Trophoblast cell (in vitro differentiated cells and primary cell): Measurements from ENCODE around the gene SCG3.

Experiments used
- DNase-seq, 2 donors: peaks; one replicate each; pipeline ENCODE4 v3.0.0-alpha.2; 2016
- H2AFZ ChIP-seq: 2 replicates; pipeline ENCODE4 v1.6.1; 2013; ENCODE audit warnings: low read length, moderate library complexity, mild to moderate bottlenecking; ENCODE audit not compliant: insufficient read depth, poor library complexity
- H2AK5ac ChIP-seq: 2 replicates; pipeline ENCODE4 v1.6.1; 2013; ENCODE audit warnings: mild to moderate bottlenecking, low read length
- H2BK120ac ChIP-seq: 2 replicates; pipeline ENCODE4 v1.6.1; 2013; ENCODE audit warnings: low read length, mild to moderate bottlenecking, moderate library complexity; ENCODE audit not compliant: insufficient read depth, poor library complexity
- H2BK12ac ChIP-seq: 2 replicates; pipeline ENCODE4 v1.6.1; 2013; ENCODE audit warnings: mild to moderate bottlenecking, low read length, moderate library complexity
- H2BK5ac ChIP-seq: 2 replicates; pipeline ENCODE4 v1.6.1; 2013; ENCODE audit warnings: low read length, low read depth, moderate library complexity, mild to moderate bottlenecking; ENCODE audit not compliant: poor library complexity
- H3K14ac ChIP-seq: 2 replicates; pipeline ENCODE4 v1.6.1; 2013; ENCODE audit warnings: mild to moderate bottlenecking, low read length
- H3K18ac ChIP-seq: 2 replicates; pipeline ENCODE4 v1.6.1; 2013; ENCODE audit warnings: mild to moderate bottlenecking, low read length
- H3K23ac ChIP-seq: 2 replicates; pipeline ENCODE4 v1.6.1; 2013; ENCODE audit warnings: low read length
- H3K27ac ChIP-seq: 2 replicates; pipeline ENCODE4 v1.5.1; 2013; ENCODE audit warnings: low read depth, mild to moderate bottlenecking, inconsistent platforms, low read length, moderate library complexity
- H3K27me3 ChIP-seq: 2 replicates; pipeline ENCODE4 v1.6.1; 2013; ENCODE audit warnings: inconsistent platforms, mild to moderate bottlenecking, low read length, moderate library complexity; ENCODE audit not compliant: insufficient read depth
- H3K36me3 ChIP-seq, 2 experiments: 1 replicate in 1 of 2; 2 replicates in 1 of 2; pipeline ENCODE4 v1.6.1; 2013; ENCODE audit warnings: low read length in 2 of 2, mild to moderate bottlenecking in 2 of 2, moderate library complexity in 1 of 2; ENCODE audit not compliant: insufficient read depth in 2 of 2, control insufficient read depth in 1 of 2
- H3K4ac ChIP-seq: 2 replicates; pipeline ENCODE4 v1.6.1; 2013; ENCODE audit warnings: low read depth, mild to moderate bottlenecking, low read length, moderate library complexity
- H3K4me1 ChIP-seq, 2 experiments: 1 replicate in 1 of 2; 2 replicates in 1 of 2; pipeline ENCODE4 v1.6.1; 2013; ENCODE audit warnings: low read length in 2 of 2, mild to moderate bottlenecking in 2 of 2, moderate library complexity in 1 of 2; ENCODE audit not compliant: insufficient read depth in 2 of 2, control insufficient read depth in 1 of 2
- H3K4me2 ChIP-seq: 2 replicates; pipeline ENCODE4 v1.6.1; 2013; ENCODE audit warnings: inconsistent platforms, mild to moderate bottlenecking, low read length, moderate library complexity
- H3K4me3 ChIP-seq: 2 replicates; pipeline ENCODE4 v1.5.1; 2013; ENCODE audit warnings: mild to moderate bottlenecking, low read depth, low read length, inconsistent platforms
- H3K79me1 ChIP-seq: one replicate; pipeline ENCODE4 v1.6.1; 2013; ENCODE audit warnings: low read length
- H3K79me2 ChIP-seq: 2 replicates; pipeline ENCODE4 v1.6.1; 2013; ENCODE audit warnings: low read length, mild to moderate bottlenecking; ENCODE audit not compliant: control insufficient read depth, insufficient read depth, poor library complexity
- H3K9ac ChIP-seq: 2 replicates; pipeline ENCODE4 v1.6.1; 2013; ENCODE audit warnings: mild to moderate bottlenecking, low read length
- H3K9me3 ChIP-seq: 2 replicates; pipeline ENCODE4 v1.6.1; 2013; ENCODE audit warnings: low read depth, mild to moderate bottlenecking, control low read depth, inconsistent platforms, low read length; ENCODE audit not compliant: insufficient read depth
- H4K12ac ChIP-seq: 2 replicates; pipeline ENCODE4 v1.6.1; 2013; ENCODE audit warnings: low read depth, mild to moderate bottlenecking, low read length, moderate library complexity
- H4K8ac ChIP-seq: 2 replicates; pipeline ENCODE4 v1.6.1; 2013; ENCODE audit warnings: low read depth, mild to moderate bottlenecking, low read length, moderate library complexity
- H4K91ac ChIP-seq: one replicate; pipeline ENCODE4 v1.6.1; 2013; ENCODE audit warnings: low read depth, mild to moderate bottlenecking, low read length, moderate library complexity
- WGBS: extraction: QIAGEN DNeasy Blood & Tissue Kit; methylation state at CpG from one replicate; pipeline ENCODE4 v1.1.7; 2013; ENCODE audit warnings: missing lambda C conversion rate; ENCODE audit not compliant: insufficient read length, insufficient coverage; ENCODE audit errors: extremely low coverage; 5-methylcytosine and 5-hydroxymethylcytosine counted together

Gene SCG3

GRCh38 chr15:51724673-51725072, 43.4 kb downstream of the SCG3 start:
- no peaks in the 10 kb centered on the region for H3K27me3 ChIP-seq
- H3K4me2 ChIP-seq: no peak overlapping the region

GRCh38 chr15:51726302-51727073, 45.2 kb downstream of the SCG3 start:
- no peak overlapping the region for H4K12ac ChIP-seq

More at GRCh38 chr15:51724673-51725072, 43.4 kb downstream of the SCG3 start:
- Histone ChIP-seq H3K36me3 (no peaks in the 10 kb centered on the region), H2BK120ac (no peak overlapping the region), H3K4me1 (peaks cover 17 to 22% of the 10 kb centered on the region in 2 experiments), H3K23ac (no peak overlapping the region), H3K4ac (no peak overlapping the region), H3K79me1 (peaks cover 15% of the 10 kb centered on the region), H2AFZ (no peak overlapping the region), H3K27ac (no peak overlapping the region), H2AK5ac (no peak overlapping the region), H4K8ac (no peak overlapping the region), H3K9me3 (no peaks in the 10 kb centered on the region), H4K91ac (no peak overlapping the region), H2BK12ac (no peak overlapping the region), H4K12ac (no peak overlapping the region), H3K14ac (no peak overlapping the region), H3K79me2 (no peaks in the 10 kb centered on the region), H3K9ac (no peak overlapping the region), H3K4me3 (no peak overlapping the region), H2BK5ac (no peak overlapping the region), H3K18ac (no peak overlapping the region)
- DNase-seq: no peak
- WGBS: no CpG with 5 or more reads among the region's 1 CpG

GRCh38 chr15:51727141-51727897, 46.0 kb downstream of the SCG3 start:
- Histone ChIP-seq H3K27me3 (no peaks in the 10 kb centered on the region), H4K12ac (no peak overlapping the region), H3K9ac (no peak overlapping the region), H3K4ac (no peak overlapping the region), H3K27ac (peak overlapping the region; percentile 81), H2BK5ac (peak overlapping the region; percentile 37), H2AK5ac (peak overlapping the region; percentile 72), H3K23ac (no peak overlapping the region), H2BK120ac (peak overlapping the region; percentile 18), H2AFZ (no peak overlapping the region), H3K4me1 (peaks cover 10 to 20% of the 10 kb centered on the region in 2 experiments), H3K14ac (peak overlapping the region; percentile 63), H3K4me3 (no peak overlapping the region), H3K18ac (peak overlapping the region; percentile 63), H2BK12ac (peak overlapping the region; percentile 75), H3K4me2 (peak overlapping the region; percentile 42), H3K79me2 (no peaks in the 10 kb centered on the region), H4K91ac (peak overlapping the region; percentile 62), H3K9me3 (no peaks in the 10 kb centered on the region), H4K8ac (no peak overlapping the region), H3K36me3 (no peaks in the 10 kb centered on the region), H3K79me1 (peaks cover 8% of the 10 kb centered on the region)
- WGBS: no CpG with 5 or more reads among the region's 4 CpGs
- DNase-seq: peak in 1 of 2 donors; percentile 26

More at GRCh38 chr15:51726302-51727073, 45.2 kb downstream of the SCG3 start:
- Histone ChIP-seq H4K8ac (no peak overlapping the region), H3K79me1 (peaks cover 10% of the 10 kb centered on the region), H3K18ac (no peak overlapping the region), H2BK12ac (peak overlapping the region; percentile 25), H3K4me1 (peaks cover 10 to 16% of the 10 kb centered on the region in 2 experiments), H3K4me3 (no peak overlapping the region), H3K9ac (no peak overlapping the region), H3K14ac (peak overlapping the region; percentile 15), H4K91ac (peak overlapping the region; percentile 62), H3K9me3 (no peaks in the 10 kb centered on the region), H2BK5ac (peak overlapping the region; percentile 29), H2AK5ac (no peak overlapping the region), H3K4ac (no peak overlapping the region), H3K4me2 (peak overlapping the region; percentile 42), H3K79me2 (no peaks in the 10 kb centered on the region), H2AFZ (no peak overlapping the region), H3K27me3 (no peaks in the 10 kb centered on the region), H3K36me3 (no peaks in the 10 kb centered on the region), H3K23ac (no peak overlapping the region), H2BK120ac (peak overlapping the region; percentile 18), H3K27ac (peak overlapping the region; percentile 81)
- WGBS: no CpG with 5 or more reads among the region's 5 CpGs
- DNase-seq: peak; percentile 84 to 93

GRCh38 chr15:51731549-51732267, 50.4 kb downstream of the SCG3 start:
- WGBS: no CpG with 5 or more reads among the region's 5 CpGs
- Histone ChIP-seq H3K36me3 (no peaks in the 10 kb centered on the region), H3K23ac (no peak overlapping the region), H3K79me2 (no peaks in the 10 kb centered on the region), H3K4ac (no peak overlapping the region), H3K27me3 (no peaks in the 10 kb centered on the region), H3K27ac (no peak overlapping the region), H2BK5ac (no peak overlapping the region), H2BK120ac (no peak overlapping the region), H3K9ac (no peak overlapping the region), H3K4me1 (peaks cover 10 to 18% of the 10 kb centered on the region in 2 experiments), H4K8ac (no peak overlapping the region), H2AK5ac (no peak overlapping the region), H4K91ac (no peak overlapping the region), H3K9me3 (no peaks in the 10 kb centered on the region), H4K12ac (no peak overlapping the region), H3K79me1 (peaks cover 7% of the 10 kb centered on the region), H3K18ac (no peak overlapping the region), H3K4me3 (no peak overlapping the region), H3K4me2 (no peak overlapping the region), H3K14ac (no peak overlapping the region), H2AFZ (no peak overlapping the region), H2BK12ac (no peak overlapping the region)
- peak; percentile 21 to 42 for DNase-seq
